Mesothelial cell of epicardium (in vitro differentiated cells): ENCODE data around the gene EMC10. TPM values are rescaled to one million over a fixed set of nuclear protein-coding genes. Genes with fewer than 3 reads are reported as not detected.
A peak's percentile ranks its signal among the peaks of the same experiment; 100 is the strongest.

Experiments used
- DNase-seq, 2 experiments: peaks; one replicate each; pipeline ENCODE4 v3.0.0; 2021; ENCODE audit warnings: low spot score in 2 of 2; ENCODE audit not compliant: unreplicated experiment in 2 of 2
- H3K27ac Mint-ChIP-seq: 2 replicates; pipeline ENCODE4 v1.8.0; 2021; ENCODE audit warnings: mixed read lengths
- H3K27me3 Mint-ChIP-seq: 2 replicates; pipeline ENCODE4 v1.8.0; 2021; ENCODE audit warnings: low read depth, mixed read lengths
- H3K36me3 Mint-ChIP-seq: 2 replicates; pipeline ENCODE4 v1.8.0; 2021; ENCODE audit warnings: mixed read lengths
- H3K4me1 Mint-ChIP-seq: 2 replicates; pipeline ENCODE4 v1.8.0; 2021; ENCODE audit warnings: mixed read lengths
- H3K4me3 Mint-ChIP-seq: 2 replicates; pipeline ENCODE4 v1.8.0; 2021; ENCODE audit warnings: mild to moderate bottlenecking, moderate library complexity, mixed read lengths
- H3K9me3 Mint-ChIP-seq: 2 replicates; pipeline ENCODE4 v1.8.0; 2021; ENCODE audit warnings: mixed read lengths
- CTCF ChIP-seq: fragments of 200-600 bp; sonication (generic); IDR thresholded peaks from one replicate; pipeline ENCODE4 v1.5.0; 2021; ENCODE audit warnings: antibody characterized with exemption; ENCODE audit not compliant: unreplicated experiment
- total RNA-seq: library from RNA; stranded (reverse); gene quantifications from 3 replicates; pipeline ENCODE4 v1.2.1, GENCODE V29; 2021

Gene EMC10
- total RNA-seq, 1 donor from 2014 or later, result 176 TPM

- Mint-ChIP-seq H3K27ac (no peak overlapping the region), H3K4me1 (peaks cover 4% of the 10 kb centered on the region), H3K9me3 (no peaks in the 10 kb centered on the region), H3K4me3 (no peak overlapping the region), H3K36me3 (peaks cover 2% of the 10 kb centered on the region), H3K27me3 (peaks cover 8% of the 10 kb centered on the region)
- no peak for TF ChIP-seq CTCF
- no peak for DNase-seq
Measured at GRCh38 chr19:50505856-50506611, 29.7 kb downstream of the EMC10 start.

GRCh38 chr19:50506700-50507099, 30.4 kb downstream of the EMC10 start:
- Mint-ChIP-seq H3K9me3 (no peaks in the 10 kb centered on the region), H3K4me1 (peaks cover 8% of the 10 kb centered on the region), H3K36me3 (peaks cover 2% of the 10 kb centered on the region), H3K4me3 (no peak overlapping the region), H3K27ac (no peak overlapping the region), H3K27me3 (peaks cover 3% of the 10 kb centered on the region)
- TF ChIP-seq CTCF, result no peak
- no peak for DNase-seq

- H3K4me1 Mint-ChIP-seq, result peaks cover 10% of the 10 kb centered on the region
- no peak for TF ChIP-seq CTCF
- no peak overlapping the region for H3K27ac Mint-ChIP-seq
- peaks cover 2% of the 10 kb centered on the region for H3K36me3 Mint-ChIP-seq
- no peak overlapping the region for H3K4me3 Mint-ChIP-seq
- no peak for DNase-seq
- H3K27me3 Mint-ChIP-seq, result no peaks in the 10 kb centered on the region
- no peaks in the 10 kb centered on the region for H3K9me3 Mint-ChIP-seq
Measured at GRCh38 chr19:50507376-50507775, 31.1 kb downstream of the EMC10 start.

- Mint-ChIP-seq H3K9me3 (no peaks in the 10 kb centered on the region), H3K36me3 (peaks cover 2% of the 10 kb centered on the region), H3K27me3 (no peaks in the 10 kb centered on the region), H3K4me1 (peaks cover 10% of the 10 kb centered on the region), H3K27ac (peak overlapping the region; percentile 22), H3K4me3 (peak overlapping the region; percentile 22)
- no peak for DNase-seq
- no peak for TF ChIP-seq CTCF
Measured at GRCh38 chr19:50508843-50509190, 32.5 kb downstream of the EMC10 start.

GRCh38 chr19:50509366-50509765, 33.1 kb downstream of the EMC10 start:
- Mint-ChIP-seq H3K36me3 (peaks cover 2% of the 10 kb centered on the region), H3K4me1 (peaks cover 10% of the 10 kb centered on the region), H3K4me3 (no peak overlapping the region), H3K27me3 (no peaks in the 10 kb centered on the region), H3K27ac (peak overlapping the region; percentile 30), H3K9me3 (no peaks in the 10 kb centered on the region)
- no peak for DNase-seq
- TF ChIP-seq CTCF, result no peak
